Natural killer cell treated with Interleukin-12 subunit alpha and Interleukin-12 subunit beta and Interleukin-15 and Interleukin-18, amount 100 ng/mL, for 72 hours (primary cell): Measurements from ENCODE around the gene COL20A1. TPM values are rescaled to one million over a fixed set of nuclear protein-coding genes. Genes with fewer than 3 reads are reported as not detected.

Experiments
- ATAC-seq, 2 donors: fragments of 150-1000 bp; cut with Tn5 transposase in 1 of 2; sonication (Bioruptor Pico), chemical (Tn5 transposase) in 1 of 2; 2 replicates each; pipeline ENCODE4 v1.10.0; 2021
- DNase-seq: peaks from one replicate; pipeline ENCODE4 v3.0.0; 2022; ENCODE audit warnings: low spot score
- H3K27ac Mint-ChIP-seq, 2 donors: 1 replicate in 1 of 2; 2 replicates in 1 of 2; pipeline ENCODE4 v1.8.0; 2022; ENCODE audit warnings: mixed read lengths in 2 of 2, mild to moderate bottlenecking in 1 of 2, moderate library complexity in 1 of 2
- H3K27me3 Mint-ChIP-seq, 2 donors: 1 replicate in 1 of 2; 2 replicates in 1 of 2; pipeline ENCODE4 v1.8.0; 2022; ENCODE audit warnings: mixed read lengths in 2 of 2
- H3K36me3 Mint-ChIP-seq: one replicate; pipeline ENCODE4 v1.8.0; 2022; ENCODE audit warnings: mixed read lengths
- H3K4me1 Mint-ChIP-seq, 2 donors: 1 replicate in 1 of 2; 2 replicates in 1 of 2; pipeline ENCODE4 v1.8.0; 2022; ENCODE audit warnings: low read depth in 2 of 2, mixed read lengths in 2 of 2, mild to moderate bottlenecking in 1 of 2
- H3K4me3 Mint-ChIP-seq: one replicate; pipeline ENCODE4 v1.8.0; 2022; ENCODE audit warnings: mixed read lengths
- H3K9me3 Mint-ChIP-seq: 2 replicates; pipeline ENCODE4 v1.8.0; 2022; ENCODE audit warnings: mixed read lengths
- total RNA-seq, 2 donors: library from RNA; stranded (reverse); gene quantifications; one replicate each; pipeline ENCODE4 v1.2.3, GENCODE V29; 2022

The COL20A1 gene
- total RNA-seq, 2 donors from 2014 or later: not detected

DNA sequence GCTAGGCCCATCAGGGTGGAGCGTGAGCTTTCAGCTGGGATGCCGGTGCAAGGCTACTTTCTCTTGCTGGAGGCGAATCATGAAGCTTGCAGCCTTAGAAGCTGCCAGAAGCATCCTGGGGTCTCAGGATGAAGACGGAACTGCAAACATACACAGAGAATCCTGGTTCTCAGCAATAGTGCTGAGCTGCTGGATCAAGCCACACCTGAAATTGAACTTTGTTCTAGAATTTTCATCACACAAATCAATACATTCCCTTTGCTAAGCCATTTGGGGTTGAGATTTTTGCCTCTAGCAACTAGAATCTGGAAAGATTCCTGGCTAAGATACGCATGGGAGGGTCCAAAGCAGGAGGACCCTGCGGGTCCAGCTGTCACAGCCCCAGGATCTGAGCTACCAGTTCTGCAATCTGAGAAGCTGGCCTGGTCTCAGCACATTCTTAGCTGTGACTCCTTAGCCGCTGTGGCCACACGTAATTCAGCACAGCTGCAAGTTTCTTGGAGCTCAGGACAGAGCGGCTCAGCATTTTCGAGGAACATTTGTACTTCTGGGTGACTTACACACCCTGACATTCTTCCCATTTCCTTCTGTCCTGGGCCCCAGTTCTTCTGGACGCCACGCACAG, 27.0 kb upstream of the COL20A1 start:
- Mint-ChIP-seq H3K4me3 (no peak overlapping the region), H3K4me1 (peaks cover 0 to 9% of the 10 kb centered on the region in 2 donors), H3K27ac (no peak overlapping the region), H3K27me3 (peaks cover 9 to 19% of the 10 kb centered on the region in 2 donors), H3K36me3 (no peaks in the 10 kb centered on the region), H3K9me3 (no peaks in the 10 kb centered on the region)
- DNase-seq (no peak), ATAC-seq (no peak)

DNA sequence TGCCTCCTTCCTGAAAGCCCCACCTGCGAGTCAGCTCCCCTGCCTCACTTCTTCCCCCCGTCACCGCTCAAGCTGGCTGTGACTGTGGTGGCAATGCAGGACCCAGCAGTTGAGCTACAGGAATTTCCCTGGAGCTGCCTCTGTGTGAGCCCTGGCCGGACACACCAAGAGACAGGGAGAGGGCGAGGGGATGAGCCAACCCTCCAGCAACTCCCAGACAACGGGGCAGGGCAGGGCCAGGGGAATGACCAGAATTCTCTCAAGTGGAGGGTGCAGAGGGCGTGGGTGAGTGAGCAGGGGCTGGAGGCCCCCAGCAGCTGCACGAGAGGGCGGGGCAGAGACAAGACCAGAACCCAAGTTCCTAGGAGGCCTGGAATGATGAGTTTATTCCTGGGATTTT, 25.3 kb upstream of the COL20A1 start:
- Mint-ChIP-seq H3K27ac (no peak overlapping the region), H3K4me1 (peaks cover 0 to 10% of the 10 kb centered on the region in 2 donors), H3K9me3 (no peaks in the 10 kb centered on the region), H3K27me3 (peaks cover 9 to 19% of the 10 kb centered on the region in 2 donors), H3K36me3 (no peaks in the 10 kb centered on the region), H3K4me3 (no peak overlapping the region)
- DNase-seq (no peak), ATAC-seq (no peak)

DNA sequence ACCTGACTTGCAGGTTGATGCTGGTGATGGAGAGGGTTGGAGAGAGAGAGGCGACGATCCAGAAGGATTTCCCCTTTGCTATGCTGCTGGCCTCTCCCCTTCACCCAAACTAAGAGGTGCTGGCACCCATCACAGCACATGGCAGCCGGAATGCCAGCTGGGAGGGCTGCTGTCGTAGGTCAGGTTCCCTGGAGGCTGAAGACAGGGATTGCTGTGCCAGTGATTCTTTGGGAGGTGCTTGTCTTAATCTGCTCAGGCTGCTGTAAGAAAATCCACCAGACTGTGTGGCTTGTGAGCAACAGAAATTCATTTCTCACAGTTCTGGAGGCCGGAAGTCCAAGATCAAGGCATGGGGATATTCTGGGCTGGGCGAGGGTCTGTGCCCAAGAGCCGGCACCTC, 24.7 kb upstream of the COL20A1 start:
- Mint-ChIP-seq H3K27ac (no peak overlapping the region), H3K36me3 (no peaks in the 10 kb centered on the region), H3K4me3 (no peak overlapping the region), H3K4me1 (peaks cover 0 to 7% of the 10 kb centered on the region in 2 donors), H3K27me3 (peaks cover 9 to 16% of the 10 kb centered on the region in 2 donors), H3K9me3 (no peaks in the 10 kb centered on the region)
- ATAC-seq (no peak), DNase-seq (no peak)

DNA sequence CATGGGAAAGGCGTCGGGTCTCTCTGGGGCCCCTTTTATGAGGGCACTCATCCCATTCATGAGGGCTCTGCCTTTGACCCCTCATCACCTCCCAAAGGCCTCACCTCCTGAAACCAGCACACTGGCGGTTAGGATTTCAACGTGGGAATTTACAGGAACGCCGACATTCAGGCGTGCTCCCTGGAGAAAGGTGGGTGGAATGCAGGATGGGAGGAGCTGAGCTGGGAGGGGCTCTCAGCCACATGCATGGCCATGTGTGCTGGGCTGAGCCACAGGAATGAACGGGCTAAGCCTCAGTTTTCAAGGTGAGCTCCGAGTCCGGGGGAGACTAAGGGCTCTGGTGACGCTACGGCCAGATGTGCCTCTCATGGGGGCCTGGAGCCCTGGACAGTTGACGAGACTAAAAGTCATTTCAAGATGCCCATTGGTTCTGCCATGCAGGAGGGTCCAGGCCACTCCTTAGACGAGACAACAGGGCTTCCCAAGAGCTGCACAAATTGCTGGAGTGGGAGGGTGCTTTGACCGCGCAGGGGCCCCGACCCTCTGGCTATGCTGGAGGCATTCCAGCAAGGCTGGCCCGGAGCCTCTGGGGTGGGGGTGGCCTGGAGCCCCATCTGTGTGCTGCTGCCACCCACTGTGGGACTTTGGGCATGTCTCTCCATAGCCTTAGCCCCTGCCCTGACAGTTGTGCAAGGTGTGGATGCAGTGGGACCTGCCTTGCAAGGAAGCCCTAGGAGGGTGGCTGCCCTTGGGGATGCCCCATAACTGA, 24.1 kb upstream of the COL20A1 start:
- peaks cover 6 to 13% of the 10 kb centered on the region in 2 donors for H3K4me1 Mint-ChIP-seq
- H3K4me3 Mint-ChIP-seq: no peak overlapping the region
- ATAC-seq: no peak
- H3K9me3 Mint-ChIP-seq: no peaks in the 10 kb centered on the region
- peaks cover 9 to 16% of the 10 kb centered on the region in 2 donors for H3K27me3 Mint-ChIP-seq
- DNase-seq: no peak
- H3K27ac Mint-ChIP-seq: no peak overlapping the region
- no peaks in the 10 kb centered on the region for H3K36me3 Mint-ChIP-seq

DNA sequence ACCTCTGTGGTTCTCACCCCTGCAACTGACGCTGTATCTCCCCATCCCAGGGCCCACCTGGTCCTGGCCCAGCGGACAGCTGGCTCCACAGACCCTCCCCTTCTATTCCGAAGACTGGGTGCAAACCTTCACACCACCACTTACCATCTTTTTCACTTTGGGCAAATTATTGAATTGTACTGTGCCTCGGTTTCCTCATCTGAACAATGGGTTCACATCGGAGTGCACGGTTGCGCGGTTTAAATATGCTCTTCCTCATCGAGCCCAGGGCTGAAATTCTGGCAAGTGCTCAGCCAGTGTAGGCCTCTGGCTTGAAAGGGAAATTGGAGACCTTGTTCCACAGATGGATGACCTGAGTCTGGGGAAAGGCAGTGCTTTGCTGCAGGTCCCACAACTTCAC, 23.3 kb upstream of the COL20A1 start:
- H3K27me3 Mint-ChIP-seq: peaks cover 9 to 14% of the 10 kb centered on the region in 2 donors
- H3K4me3 Mint-ChIP-seq: no peak overlapping the region
- no peak for ATAC-seq
- DNase-seq: no peak
- H3K9me3 Mint-ChIP-seq: no peaks in the 10 kb centered on the region
- H3K4me1 Mint-ChIP-seq: peaks cover 12 to 19% of the 10 kb centered on the region in 2 donors
- H3K27ac Mint-ChIP-seq: no peak overlapping the region
- H3K36me3 Mint-ChIP-seq: no peaks in the 10 kb centered on the region

DNA sequence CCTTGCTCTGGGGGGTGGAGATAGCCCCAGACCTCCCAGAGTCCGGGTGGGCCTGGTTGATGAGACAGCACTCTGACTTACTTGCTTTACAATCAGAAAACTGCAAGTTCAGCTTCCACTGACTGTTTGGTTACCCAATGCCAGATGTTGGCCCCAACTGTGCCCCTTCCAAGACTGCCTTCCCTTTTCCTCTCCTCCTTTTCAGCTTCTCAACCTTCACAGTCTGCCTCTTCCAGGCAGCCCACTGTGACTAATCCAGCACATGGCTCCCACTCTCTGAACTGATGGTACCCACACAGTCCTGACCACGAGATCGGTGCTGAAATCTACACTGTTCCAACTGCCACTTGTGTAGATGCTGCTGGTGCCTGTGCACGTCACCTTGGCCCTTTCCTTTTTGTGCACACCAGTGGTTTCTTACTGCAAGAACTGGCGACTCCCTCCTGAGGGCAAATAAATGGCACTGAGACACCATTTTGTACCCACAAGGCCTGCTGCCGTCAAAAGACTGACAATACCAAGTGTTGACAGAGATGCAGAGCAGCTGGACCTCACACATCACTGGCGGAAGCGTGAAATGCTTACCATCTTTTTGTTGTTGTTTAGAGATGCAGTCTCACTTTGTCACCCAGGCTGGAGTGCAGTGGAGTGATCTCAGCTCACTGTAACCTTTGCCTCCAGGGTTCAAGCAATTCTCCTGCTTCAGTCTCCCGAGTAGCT, 22.2 kb upstream of the COL20A1 start:
- no peak for DNase-seq
- Mint-ChIP-seq H3K9me3 (no peaks in the 10 kb centered on the region), H3K27ac (peak overlapping the region in 1 of 2 donors; percentile 53), H3K4me3 (no peak overlapping the region), H3K36me3 (no peaks in the 10 kb centered on the region), H3K4me1 (peaks cover 18 to 22% of the 10 kb centered on the region in 2 donors), H3K27me3 (peaks cover 9 to 12% of the 10 kb centered on the region in 2 donors)
- no peak for ATAC-seq

DNA sequence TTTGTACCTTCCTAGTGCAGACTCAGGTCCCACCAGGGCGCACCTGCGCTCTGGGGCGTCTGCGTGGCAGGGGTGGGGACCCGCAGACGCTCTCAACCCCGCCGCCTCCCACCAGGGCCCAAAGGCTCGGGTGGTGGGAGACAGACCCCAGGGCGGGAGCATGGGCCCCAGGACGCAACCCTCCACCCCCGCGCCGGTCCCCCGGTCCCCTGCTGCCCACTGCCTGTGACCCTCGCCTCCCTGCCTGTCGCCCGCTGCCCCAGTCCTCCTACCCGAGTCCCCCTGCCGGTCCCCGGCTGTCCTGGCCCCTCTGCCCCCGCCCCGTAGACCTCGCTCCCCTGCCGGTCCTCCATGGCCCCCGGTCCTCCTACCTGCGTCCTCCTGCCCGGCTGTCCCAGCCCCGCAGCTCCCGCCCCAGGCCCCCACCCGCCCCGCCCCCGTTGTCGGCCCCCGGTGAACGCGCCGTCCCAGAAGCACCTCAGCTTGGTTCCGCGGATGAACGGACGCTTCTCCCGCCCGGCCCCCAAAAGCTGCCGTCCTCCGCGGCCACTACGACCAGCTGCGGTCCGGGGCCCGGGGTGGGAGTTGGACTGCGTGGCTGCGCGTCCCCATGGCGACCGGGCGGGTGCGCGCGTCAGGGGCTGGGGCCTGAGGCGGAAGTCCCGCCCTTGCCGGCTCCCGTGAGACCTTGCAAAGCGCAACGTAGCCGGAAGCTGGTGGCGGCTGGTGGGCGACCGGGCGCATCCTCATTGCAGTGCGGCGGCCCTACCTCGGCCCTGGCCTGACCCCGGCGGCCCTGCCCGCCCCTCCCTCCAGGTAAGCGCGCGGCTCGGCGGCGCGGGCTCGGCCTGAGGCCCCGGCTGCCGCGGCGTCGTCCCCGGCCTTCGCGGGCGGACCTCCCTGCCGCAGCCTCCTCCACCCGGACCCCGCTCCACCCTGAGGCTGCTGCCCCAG, 20.6 kb upstream of the COL20A1 start, which contains the start of gene ARFGAP1:
Gene ARFGAP1, plus strand, starts transcription at position 709 of the 954 bp plus-strand sequence. CDS start 2,768 bp downstream, outside the sequence.
- Mint-ChIP-seq H3K4me3 (peak within 1 kb of the TSS; percentile 95), H3K36me3 (no peaks in the 10 kb centered on the region), H3K4me1 (peaks cover 18 to 22% of the 10 kb centered on the region in 2 donors), H3K9me3 (no peaks in the 10 kb centered on the region), H3K27ac (peak within 1 kb of the TSS; percentile 77 to 88), H3K27me3 (peaks cover 3 to 7% of the 10 kb centered on the region in 2 donors)
- ATAC-seq: peak; percentile 97
- DNase-seq: peak; percentile 94

DNA sequence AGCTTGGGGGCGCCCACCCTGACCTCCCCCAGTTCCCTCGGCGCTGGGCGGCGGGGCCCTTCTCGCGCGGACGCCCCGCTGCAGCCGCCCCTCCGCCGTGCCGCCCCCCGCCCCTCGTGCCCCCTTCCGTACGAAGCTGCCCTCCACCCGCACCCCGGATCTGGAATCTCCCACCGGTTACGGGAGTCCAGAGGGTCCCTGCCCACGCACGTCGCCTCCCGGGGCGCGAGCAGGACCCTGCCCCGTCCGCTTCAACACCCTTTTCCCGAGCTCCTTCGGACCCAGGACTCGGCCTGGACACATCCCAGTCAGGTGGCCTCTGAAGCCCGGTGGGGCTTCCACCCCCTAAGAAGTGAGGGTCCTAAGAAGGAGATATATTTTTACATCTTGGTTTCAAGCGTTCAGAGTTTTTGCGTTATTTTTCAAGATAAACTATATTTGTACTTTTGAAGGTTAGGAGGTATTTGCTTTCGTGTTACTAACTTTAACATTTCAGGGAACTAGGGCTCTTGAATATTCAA, 19.9 kb upstream of the COL20A1 start:
- H3K9me3 Mint-ChIP-seq: no peaks in the 10 kb centered on the region
- H3K27me3 Mint-ChIP-seq: peaks cover 0 to 2% of the 10 kb centered on the region in 2 donors
- peak overlapping the region; percentile 95 for H3K4me3 Mint-ChIP-seq
- DNase-seq: no peak
- no peaks in the 10 kb centered on the region for H3K36me3 Mint-ChIP-seq
- ATAC-seq: peak in 1 of 2 donors; percentile 15
- peaks cover 18 to 22% of the 10 kb centered on the region in 2 donors for H3K4me1 Mint-ChIP-seq
- peak overlapping the region; percentile 77 to 88 for H3K27ac Mint-ChIP-seq

DNA sequence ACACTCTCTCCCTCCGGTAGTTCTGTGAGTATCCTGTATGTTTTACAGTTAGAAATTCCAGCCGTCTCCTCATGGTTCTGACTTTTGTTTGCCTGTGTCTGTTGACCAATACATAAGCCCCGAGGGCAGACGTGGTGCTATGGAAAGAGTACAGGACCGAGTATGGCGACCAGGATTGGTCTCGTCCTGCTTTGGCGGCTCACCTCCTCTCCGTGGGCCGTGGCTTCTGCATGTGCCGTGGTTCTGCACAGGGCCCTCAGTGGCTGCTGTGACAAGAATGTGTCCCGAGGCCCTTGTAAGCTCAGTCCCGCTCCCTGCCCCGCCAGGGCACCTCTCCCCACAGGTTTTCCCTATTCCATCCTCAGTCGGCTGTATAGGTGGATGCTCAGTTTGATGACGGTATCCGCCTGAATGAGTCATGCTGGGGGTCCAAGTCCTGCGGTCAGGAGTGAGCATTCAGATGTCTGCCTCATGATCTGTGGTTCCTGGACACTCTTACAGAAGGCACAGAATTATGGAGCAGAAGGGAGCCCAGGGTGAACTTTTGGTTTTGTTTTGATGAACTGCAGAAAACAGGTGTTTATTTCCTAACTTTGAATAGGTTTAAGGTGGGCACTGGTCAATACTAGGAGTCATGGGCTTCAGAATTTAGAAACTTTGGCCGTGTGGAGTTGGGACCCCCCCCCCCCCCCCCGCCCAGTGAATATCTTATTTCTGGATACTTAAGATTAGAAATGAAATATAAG, 19.2 kb upstream of the COL20A1 start:
- H3K9me3 Mint-ChIP-seq: no peaks in the 10 kb centered on the region
- no peak for DNase-seq
- ATAC-seq: no peak
- H3K4me1 Mint-ChIP-seq: peaks cover 18 to 22% of the 10 kb centered on the region in 2 donors
- peak overlapping the region; percentile 77 to 88 for H3K27ac Mint-ChIP-seq
- no peaks in the 10 kb centered on the region for H3K27me3 Mint-ChIP-seq
- H3K4me3 Mint-ChIP-seq: peak overlapping the region; percentile 95
- no peaks in the 10 kb centered on the region for H3K36me3 Mint-ChIP-seq

DNA sequence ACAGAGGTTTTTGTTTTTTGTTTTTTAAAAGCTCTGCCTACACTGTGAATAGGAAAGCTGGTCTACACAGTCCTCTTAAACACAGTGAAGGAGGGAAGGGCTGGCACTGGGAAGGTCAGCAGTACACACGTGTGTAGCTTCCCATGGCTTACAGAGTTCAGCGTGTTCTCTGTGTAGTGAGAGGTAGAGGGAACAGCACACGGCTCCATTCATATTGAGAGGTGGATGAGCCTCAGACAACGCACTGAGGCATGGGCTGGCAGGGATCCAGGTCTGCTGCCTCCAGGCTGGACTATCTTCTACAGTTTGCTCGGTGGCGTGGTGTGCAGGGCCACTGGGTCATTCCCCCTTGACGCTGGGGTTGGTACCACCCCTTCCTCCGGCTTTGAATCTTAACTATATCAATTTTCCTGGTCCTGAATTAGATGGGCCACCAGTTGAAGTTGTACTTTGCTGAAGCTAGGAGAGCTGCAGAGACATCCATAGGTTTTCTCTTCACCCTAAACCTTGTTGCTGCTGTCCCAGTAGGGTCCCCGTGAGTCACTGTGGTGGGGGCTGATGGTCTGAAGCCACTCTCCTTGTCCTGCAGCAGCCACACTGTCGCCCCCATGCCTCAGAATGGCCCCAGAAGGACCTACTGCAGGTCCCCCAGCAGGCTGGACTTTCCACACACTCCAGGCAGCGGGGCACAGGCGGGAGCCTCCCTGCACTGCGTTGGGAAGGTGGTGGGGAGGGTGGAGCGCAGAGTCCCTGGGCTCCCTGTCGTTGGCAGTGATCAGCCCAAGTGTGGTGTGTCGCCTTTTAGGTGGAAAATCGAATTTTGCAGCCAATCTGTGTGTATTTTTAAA, 18.4 kb upstream of the COL20A1 start:
- Mint-ChIP-seq H3K4me1 (peaks cover 18 to 22% of the 10 kb centered on the region in 2 donors), H3K4me3 (peak overlapping the region; percentile 42), H3K27me3 (no peaks in the 10 kb centered on the region), H3K36me3 (no peaks in the 10 kb centered on the region), H3K27ac (peak overlapping the region in 1 of 2 donors; percentile 25), H3K9me3 (no peaks in the 10 kb centered on the region)
- ATAC-seq (no peak), DNase-seq (no peak)

DNA sequence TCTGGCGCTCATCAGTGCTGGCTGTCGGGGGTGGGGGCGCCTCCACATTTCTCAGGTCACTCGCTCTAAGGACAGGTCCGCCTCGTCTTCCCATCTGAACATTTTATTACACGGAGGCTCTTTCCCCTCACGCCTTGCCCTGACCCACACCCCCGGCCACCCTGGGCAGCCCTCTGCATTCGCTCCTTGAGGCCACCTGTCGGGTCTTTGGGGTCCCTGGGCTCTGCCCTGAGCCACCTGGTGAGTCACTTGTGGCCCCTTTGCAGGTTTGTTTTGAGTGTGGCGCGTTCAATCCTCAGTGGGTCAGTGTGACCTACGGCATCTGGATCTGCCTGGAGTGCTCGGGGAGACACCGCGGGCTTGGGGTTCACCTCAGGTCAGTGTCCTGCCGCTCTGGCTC, 17.2 kb upstream of the COL20A1 start:
- Mint-ChIP-seq H3K27me3 (no peaks in the 10 kb centered on the region), H3K4me3 (no peak overlapping the region), H3K27ac (no peak overlapping the region), H3K4me1 (peaks cover 18 to 20% of the 10 kb centered on the region in 2 donors), H3K9me3 (no peaks in the 10 kb centered on the region), H3K36me3 (no peaks in the 10 kb centered on the region)
- no peak for ATAC-seq
- no peak for DNase-seq

DNA sequence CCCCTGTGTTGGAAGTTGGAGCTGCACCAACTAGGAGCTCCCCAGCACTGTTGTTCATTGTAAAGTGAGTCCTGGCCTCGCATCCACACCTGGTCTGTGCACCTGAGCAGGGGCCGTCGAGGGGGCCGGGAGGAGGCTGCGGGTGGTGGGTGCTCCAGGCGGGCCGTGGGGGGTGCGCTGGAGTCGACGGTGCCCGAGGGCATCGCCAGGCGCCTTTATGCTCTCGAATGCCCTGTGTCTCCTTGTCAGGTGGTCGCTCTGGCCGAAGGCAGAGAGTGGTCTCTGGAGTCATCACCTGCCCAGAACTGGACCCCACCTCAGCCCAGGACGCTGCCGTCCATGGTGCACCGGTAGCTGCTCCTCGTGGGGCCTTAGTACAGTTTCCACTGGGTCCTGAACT, 16.0 kb upstream of the COL20A1 start:
- H3K27me3 Mint-ChIP-seq: no peaks in the 10 kb centered on the region
- ATAC-seq: no peak
- peaks cover 14 to 18% of the 10 kb centered on the region in 2 donors for H3K4me1 Mint-ChIP-seq
- no peaks in the 10 kb centered on the region for H3K36me3 Mint-ChIP-seq
- H3K4me3 Mint-ChIP-seq: no peak overlapping the region
- no peak overlapping the region for H3K27ac Mint-ChIP-seq
- no peaks in the 10 kb centered on the region for H3K9me3 Mint-ChIP-seq
- DNase-seq: no peak
